NCI-H510A (cell line): ENCODE measurements around the gene PLEKHA7.

ENCODE experiments used
- DNase-seq: peaks from one replicate; lab custom pipeline; 2025; lab: John Stamatoyannopoulos, UW

PLEKHA7 gene

DNA sequence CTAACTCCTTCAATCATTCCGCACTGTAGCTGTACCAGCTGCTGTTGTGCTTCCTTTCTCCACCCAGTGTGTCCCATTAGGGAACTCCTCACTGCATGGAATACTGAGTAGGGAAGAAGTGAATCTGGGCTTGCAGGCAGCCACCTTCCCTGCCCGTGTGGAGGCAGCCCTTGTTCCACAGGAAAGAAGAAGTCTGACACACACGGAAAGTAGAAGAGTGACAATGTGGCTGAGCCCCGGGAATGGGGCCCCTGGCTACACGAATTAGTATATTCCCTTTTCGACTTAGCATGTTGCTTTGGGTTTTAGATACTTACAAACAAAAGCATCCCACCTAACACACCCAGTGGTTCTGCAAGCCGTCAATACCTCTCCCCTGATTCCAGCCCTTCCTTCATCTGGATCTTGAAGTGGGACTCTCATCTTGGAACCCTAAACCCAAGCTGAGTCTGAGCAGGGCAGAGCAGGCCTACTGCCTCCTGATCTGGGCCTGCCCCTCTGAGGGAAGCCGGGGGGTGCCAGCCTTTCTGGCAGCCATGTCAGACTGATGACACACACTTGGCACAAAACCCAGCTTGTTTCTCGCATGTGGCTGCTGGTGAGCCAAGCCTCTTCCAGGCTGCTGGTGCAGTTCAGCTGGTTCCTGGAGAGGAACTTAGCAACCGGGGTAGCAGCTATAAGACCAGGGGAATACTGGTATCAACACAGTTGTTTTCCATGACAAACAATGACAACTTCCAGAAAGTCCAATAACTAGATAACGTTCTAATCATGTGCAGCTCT lies 204.1 kb downstream of the PLEKHA7 start:
- no peak for DNase-seq

GRCh38 chr11:16807306-16807705 lies 206.9 kb downstream of the PLEKHA7 start:
- no peak for DNase-seq

DNA sequence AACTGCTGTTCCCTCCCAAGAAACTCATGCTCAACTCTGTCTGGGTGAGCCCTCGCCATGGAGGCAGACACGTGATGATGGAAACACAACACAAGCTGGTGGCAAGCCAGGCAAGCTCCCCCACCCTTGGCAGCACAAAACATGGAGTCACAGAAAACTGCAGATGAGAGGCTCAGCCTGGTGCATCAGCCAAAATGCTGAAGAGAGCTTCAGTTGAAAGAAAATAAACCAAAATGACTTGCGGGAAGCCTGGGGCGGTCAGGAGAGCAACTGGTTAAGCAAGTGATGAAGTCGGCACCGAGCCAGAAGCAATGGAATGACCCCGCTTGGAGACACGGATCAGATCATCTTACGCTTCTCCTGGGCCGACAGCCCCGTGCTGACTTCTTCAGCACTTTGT lies 207.4 kb downstream of the PLEKHA7 start:
- DNase-seq, result no peak

DNA sequence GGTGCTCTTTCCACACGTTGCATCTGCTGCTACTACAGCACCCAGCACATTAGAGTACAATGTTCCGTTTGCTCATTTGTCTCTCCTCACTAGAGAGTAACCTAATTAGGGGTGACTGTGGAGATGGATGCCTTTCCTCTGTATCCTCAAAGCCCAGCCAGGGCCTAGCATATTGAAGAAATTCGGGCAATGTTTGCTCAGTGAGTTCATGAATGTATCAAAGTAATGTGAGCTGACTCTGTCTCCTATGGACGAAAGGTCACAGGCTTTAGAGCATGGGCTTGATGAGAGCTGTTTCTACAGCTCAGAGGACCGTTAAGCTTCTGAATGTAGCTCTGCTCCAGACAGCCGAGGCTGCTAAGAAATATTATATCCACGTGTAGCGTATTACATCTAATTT lies 208.3 kb downstream of the PLEKHA7 start:
- no peak for DNase-seq

DNA sequence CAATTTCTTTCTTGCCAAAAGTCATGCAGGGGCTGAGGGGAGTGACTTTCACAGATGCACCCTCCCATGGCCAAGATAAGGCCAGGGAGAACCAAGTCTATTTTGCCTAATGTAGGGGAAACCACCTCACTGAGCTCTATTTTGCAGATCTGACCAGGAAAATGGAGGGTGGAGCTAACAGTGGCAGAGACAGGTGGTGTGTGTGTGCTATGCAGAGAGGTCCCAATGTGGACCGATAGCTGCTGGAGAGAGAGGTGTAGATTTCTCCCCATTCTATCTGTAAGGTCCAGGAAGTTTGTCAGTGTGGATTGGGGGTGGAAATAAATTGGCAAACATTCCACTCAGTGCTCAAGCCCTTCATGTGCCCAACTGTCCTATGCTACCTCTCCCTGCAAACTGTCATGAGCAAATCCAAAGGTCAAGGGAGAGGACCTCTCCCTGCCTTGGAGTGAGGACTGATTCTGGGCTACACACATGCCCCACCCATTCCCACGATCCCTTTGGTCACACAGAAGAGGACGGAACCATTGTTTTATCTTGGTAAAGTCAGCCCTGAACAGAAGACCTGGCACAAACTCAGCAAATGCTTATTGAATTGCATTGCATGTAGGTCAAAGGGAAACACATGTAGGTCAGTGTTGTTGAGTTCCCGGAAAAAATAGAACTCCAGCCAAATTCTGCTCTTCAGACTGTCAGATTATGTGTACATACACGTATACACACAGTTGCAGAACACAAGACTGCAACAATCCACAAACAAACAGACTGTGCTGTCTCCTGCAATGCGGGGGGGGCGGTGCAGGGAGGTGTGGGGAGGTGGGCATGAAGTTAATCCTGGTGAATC lies 209.9 kb downstream of the PLEKHA7 start:
- DNase-seq, result no peak

DNA sequence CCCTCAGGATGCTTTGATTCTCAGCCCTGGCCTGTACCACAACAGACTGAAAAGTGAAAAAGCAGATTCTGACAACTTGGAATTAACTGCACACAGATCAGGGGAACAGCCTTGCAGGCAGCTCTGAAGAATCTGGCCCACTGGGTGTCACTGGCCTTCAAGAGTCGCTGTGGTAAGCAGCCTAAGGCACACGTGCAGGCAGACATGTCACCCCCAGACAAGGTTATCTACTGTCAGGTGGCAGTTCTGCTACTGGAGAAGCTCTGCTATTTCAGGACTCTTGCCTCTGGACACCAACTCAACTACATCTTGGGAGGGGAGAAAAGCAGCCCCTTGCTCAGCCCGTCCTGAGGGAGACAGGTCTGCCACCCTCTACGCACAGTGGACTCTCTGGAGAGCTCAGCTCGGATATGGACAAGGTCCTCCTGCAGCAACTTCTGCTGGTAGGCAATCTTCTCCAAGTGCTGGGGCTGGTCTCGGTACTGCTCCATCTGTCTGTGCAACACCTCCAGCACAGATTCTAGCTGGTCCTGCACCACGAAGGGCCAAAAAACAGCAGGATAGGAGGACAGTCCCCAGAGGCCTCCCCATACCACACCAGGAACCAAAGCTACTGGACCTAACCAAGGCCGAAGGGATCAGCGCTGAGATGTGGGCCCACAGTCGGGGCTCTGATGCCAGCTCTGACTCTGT lies 212.8 kb downstream of the PLEKHA7 start:
- no peak for DNase-seq

DNA sequence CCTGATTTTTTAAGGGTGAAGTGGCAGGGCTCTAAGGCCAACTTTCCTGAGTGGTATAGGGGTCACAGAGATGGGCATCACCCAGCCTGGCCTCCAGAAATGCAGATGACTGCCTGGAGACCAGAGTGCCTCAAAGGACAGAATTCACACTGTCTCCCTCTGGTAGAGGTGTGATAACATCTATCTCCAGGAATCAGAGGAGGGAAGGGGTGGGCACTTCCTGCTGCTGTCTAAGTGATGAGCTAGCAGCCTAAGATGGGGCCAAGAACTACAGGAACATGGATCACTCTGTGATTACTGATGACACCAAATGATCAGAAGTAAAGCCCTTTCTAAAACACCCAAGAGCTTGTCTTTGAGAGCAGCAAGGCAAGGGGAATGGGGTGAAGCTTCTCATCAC lies 213.8 kb downstream of the PLEKHA7 start:
- no peak for DNase-seq

DNA sequence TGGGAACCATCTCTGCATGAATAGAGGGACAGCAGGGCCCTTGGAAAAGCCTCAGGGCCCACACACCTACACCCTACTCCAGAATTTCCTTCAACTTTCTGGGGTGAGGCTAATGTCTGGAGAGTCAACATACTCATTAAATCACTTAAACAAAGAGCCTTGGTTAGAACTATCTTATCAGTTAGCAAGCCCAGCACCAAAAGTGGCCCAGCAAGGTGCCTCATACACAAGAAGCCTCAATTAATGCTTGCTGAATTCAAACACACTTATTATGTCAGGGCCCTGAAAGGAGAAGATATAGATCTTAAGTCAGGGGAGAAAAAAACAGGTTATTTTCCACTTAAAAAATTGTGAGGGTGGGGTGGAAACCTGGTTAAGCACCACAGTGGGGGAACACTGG lies 214.3 kb downstream of the PLEKHA7 start:
- no peak for DNase-seq

- no peak for DNase-seq
These were observed 215.0 kb downstream of the PLEKHA7 start for GRCh38 chr11:16799221-16799620.

DNA sequence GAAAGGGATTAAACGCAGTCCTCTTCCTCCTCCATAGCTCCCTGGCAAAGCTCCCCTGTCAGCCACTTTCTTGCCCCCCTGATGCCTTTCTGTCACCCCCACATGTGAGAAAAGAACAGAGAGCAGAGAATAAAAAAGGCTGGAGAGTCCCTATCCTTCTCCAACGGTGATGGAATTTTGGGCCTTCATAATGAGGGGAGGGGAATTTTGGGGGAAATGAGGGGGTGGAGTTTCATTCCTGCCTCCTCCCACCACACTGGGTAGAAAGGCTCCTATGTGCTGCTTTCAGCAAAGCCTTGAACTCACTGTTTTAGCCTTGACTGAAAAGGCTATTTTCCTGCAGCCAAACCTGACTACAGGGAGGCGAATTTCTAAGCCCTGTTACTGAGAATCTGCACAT lies 216.4 kb downstream of the PLEKHA7 start:
- no peak for DNase-seq

DNA sequence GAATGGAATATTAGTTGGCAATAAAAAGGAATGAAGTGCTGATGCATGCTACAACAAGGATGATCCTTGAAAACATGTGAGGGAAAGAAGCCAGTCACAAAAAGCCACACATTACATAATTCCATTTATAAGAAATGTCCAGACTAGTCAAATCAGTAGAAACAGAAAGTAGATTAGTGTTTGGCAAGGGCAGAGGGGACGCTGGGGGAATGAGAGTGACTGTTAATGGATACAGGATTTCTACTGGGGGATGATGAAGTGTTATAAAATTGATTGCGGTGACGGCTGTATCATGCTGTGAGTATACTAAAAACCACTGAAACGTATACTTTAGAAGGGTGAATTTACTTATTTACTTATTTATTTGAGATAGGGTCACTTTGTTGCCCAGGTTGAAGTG lies 217.9 kb downstream of the PLEKHA7 start:
- no peak for DNase-seq

GRCh38 chr11:16795146-16795545 lies 219.1 kb downstream of the PLEKHA7 start:
- DNase-seq, result no peak

DNA sequence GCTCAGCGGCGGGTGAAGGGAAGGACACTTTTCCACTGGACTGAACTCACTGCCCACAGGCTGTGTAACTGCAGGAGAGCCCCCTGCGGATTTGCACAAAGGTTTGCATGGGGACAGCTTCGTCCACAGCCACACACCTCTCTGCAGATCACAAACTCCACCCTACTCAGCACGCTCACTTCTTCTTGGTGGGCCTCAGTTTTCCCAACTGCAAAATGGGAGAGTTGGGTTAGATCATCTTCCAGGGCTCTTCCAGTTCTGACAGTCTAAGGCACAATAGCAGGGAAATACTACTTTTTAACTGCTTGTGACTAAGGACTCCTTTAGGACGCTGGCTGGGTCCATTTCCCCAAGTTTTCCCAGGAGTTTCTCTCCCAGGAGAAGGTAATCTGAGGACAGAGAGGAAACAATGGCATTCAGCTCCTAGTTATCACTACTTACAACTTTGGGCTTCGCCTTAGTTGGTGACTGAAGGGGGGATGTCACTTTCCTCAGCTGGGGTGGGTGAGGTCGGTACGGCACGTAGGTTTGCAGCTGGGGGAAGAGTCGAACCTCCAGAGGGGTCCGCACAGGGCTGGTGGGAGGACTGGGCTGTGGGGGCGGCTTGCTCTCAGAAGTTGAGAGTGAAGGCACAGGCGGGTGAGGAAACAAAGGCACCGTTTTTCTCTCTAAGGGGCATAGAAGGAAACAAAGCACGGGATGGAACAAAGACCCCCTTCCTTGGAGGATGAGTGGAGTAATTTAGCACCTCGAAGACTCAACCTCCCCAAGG lies 220.0 kb downstream of the PLEKHA7 start:
- no peak for DNase-seq

DNA sequence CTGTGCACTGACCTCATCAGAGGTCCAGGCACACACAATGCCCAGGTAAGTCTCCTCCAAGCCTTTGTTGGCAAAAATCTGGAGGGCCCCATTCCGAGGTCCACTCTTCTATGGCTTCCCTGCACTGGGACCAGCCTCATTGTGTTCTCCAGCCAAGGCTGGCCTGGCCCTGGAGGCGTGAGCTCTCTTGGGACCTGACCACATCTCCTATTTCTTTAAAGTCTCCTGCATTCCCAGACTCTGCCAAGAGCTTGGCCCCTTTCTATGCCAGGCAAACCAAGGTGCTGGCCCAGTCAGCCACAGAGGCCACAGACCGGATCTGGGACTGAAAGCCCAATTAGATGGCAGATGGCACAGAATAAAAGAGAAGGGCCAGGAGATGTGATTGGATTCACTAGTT lies 220.7 kb downstream of the PLEKHA7 start:
- DNase-seq, result no peak

- DNase-seq, result no peak
These were observed 221.2 kb downstream of the PLEKHA7 start for GRCh38 chr11:16793009-16793408.

- DNase-seq, result no peak
These were observed 221.8 kb downstream of the PLEKHA7 start for GRCh38 chr11:16792426-16792825.

DNA sequence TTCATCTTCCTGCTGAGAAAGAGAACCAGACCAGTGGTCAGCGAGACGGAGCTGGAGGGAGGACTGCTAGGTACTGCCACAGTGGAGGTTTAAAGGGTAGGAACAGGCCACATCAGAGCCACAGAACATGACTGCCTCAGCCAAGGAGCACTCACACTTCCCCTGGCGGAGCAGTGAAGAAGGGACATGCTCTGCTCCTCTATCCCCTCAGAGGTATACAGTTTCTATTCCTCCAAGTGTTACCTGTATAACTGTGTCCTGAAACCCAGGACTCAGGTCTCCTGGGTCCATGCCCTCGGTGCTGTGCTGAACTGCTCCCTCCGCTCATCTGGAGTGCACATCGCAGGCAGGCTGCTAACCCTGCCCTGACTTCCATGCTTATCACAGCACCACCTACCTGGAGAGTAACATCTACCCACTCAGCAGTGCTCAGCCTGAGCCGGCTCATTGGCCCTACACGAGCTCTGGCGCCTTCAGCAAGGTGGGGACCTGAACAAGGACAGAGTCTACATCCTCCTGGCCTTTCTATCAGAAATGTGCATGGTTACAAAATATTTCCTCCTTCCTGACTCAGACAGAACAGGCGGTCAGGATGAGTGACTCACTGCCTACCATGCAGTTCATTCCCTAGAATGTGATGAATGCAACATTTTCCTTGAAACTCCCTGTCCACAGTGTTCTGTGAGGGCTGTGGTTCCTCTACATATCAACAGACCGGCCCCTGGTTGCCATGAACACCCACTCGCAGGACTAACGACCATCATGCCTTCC lies 222.8 kb downstream of the PLEKHA7 start:
- no peak for DNase-seq

GRCh38 chr11:16790486-16791190 lies 223.6 kb downstream of the PLEKHA7 start:
- no peak for DNase-seq

- no peak for DNase-seq
These were observed 224.4 kb downstream of the PLEKHA7 start for GRCh38 chr11:16789560-16790485.

DNA sequence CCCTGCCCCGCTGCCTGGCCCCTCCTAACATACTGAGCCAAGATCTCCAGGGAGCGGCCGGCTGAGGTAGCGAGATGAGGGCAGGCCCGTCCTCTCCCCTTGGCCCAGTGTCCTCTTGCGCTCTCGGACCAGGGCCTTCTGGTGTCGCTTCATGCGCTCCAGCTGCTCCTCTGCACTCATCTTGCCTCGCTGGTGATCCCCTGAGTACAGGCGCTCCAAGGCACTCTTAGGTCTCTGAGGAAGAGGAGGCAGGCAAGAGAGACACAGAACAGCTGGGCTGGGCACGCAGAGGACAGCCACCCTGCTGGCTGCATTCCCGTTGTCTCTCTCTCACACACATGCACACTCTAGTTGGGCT lies 225.2 kb downstream of the PLEKHA7 start:
- no peak for DNase-seq
